Calu3 (cell line): ENCODE results near the gene HEMK1. TPM values are rescaled to one million over a fixed set of nuclear protein-coding genes. Genes with fewer than 3 reads are reported as not detected.

ENCODE experiments used
- BruUV-seq: library from RNA; stranded (reverse); fragments of 400-500 nt; replicated peaks from 2 replicates; lab custom pipeline; 2021; lab: Mats Ljungman, UMichigan
- CTCF ChIA-PET: fragments of 300-600 bp; sonication (Branson Sonifier 250); formaldehyde crosslinking; loops from one replicate; lab custom pipeline; 2022; ENCODE audit warnings: antibody characterized with exemption; lab: Charles Lee
- DNase-seq: peaks from one replicate; pipeline ENCODE4 v3.0.0; 2022
- H3K27ac Mint-ChIP-seq: one replicate; pipeline ENCODE4 v1.8.0; 2022; ENCODE audit warnings: mixed read lengths; ENCODE audit not compliant: unreplicated experiment
- H3K27me3 Mint-ChIP-seq: one replicate; pipeline ENCODE4 v1.8.0; 2022; ENCODE audit warnings: mixed read lengths; ENCODE audit not compliant: unreplicated experiment
- H3K36me3 Mint-ChIP-seq: one replicate; pipeline ENCODE4 v1.8.0; 2022; ENCODE audit warnings: mild to moderate bottlenecking, moderate library complexity, mixed read lengths; ENCODE audit not compliant: insufficient read depth, unreplicated experiment
- H3K4me1 Mint-ChIP-seq: one replicate; pipeline ENCODE4 v1.8.0; 2022; ENCODE audit warnings: mild to moderate bottlenecking, low read depth, mixed read lengths; ENCODE audit not compliant: unreplicated experiment
- H3K4me3 Mint-ChIP-seq: one replicate; pipeline ENCODE4 v1.8.0; 2022; ENCODE audit warnings: mild to moderate bottlenecking, low read depth, moderate library complexity, mixed read lengths; ENCODE audit not compliant: unreplicated experiment
- H3K9me3 Mint-ChIP-seq: one replicate; pipeline ENCODE4 v1.8.0; 2022; ENCODE audit warnings: low read depth, mixed read lengths; ENCODE audit not compliant: unreplicated experiment
- CTCF ChIP-seq: fragments of 200-600 bp; IDR thresholded peaks from one replicate; pipeline ENCODE4 v1.8.0; 2022; ENCODE audit warnings: antibody characterized with exemption; ENCODE audit not compliant: unreplicated experiment
- intact Hi-C: fragments of 100-400 bp; cut with micrococcal nuclease; formaldehyde crosslinking; loops from one replicate; pipeline ENCODE4 v1.10.0; 2022; ENCODE audit not compliant: unreplicated experiment
- total RNA-seq: library from RNA; stranded (reverse); gene quantifications from 2 replicates; pipeline ENCODE4 v1.2.3, GENCODE V29; 2022

The HEMK1 gene
- total RNA-seq, 1 experiment from 2014 or later: 20.0 TPM

GRCh38 chr3:50644561-50644960, 75.2 kb downstream of the HEMK1 start:
- H3K9me3 Mint-ChIP-seq: no peaks in the 10 kb centered on the region
- TF ChIP-seq CTCF: no peak
- H3K4me1 Mint-ChIP-seq: no peaks in the 10 kb centered on the region
- DNase-seq: no peak
- H3K27me3 Mint-ChIP-seq: no peaks in the 10 kb centered on the region
- no TSS peak for BruUV-seq
- CTCF ChIA-PET: interaction anchor here (0.6 kb wide), 1 partner anchor 250 kb away, joined by 5 read pairs; no protein-coding TSS in a partner anchor
- H3K4me3 Mint-ChIP-seq: no peak overlapping the region
- peaks cover 7% of the 10 kb centered on the region for H3K36me3 Mint-ChIP-seq
- H3K27ac Mint-ChIP-seq: no peak overlapping the region
- intact Hi-C loops: no loop called here

- BruUV-seq: no TSS peak
- peaks cover 7% of the 10 kb centered on the region for H3K36me3 Mint-ChIP-seq
- H3K27ac Mint-ChIP-seq: no peak overlapping the region
- intact Hi-C loops: no loop called here
- no peaks in the 10 kb centered on the region for H3K27me3 Mint-ChIP-seq
- H3K4me3 Mint-ChIP-seq: no peak overlapping the region
- no peaks in the 10 kb centered on the region for H3K9me3 Mint-ChIP-seq
- DNase-seq: no peak
- CTCF ChIA-PET: interaction anchor here (0.6 kb wide), 2 partner anchors 17 to 18 kb away, joined by 3 to 4 read pairs; no protein-coding TSS in a partner anchor
- H3K4me1 Mint-ChIP-seq: no peaks in the 10 kb centered on the region
- no peak for TF ChIP-seq CTCF
These were observed 76.1 kb downstream of the HEMK1 start for GRCh38 chr3:50645378-50645777.

Other genes with a start within 250 kb of the HEMK1 start
- 35.7 and 36.9 TPM in 2 replicates for gene HYAL2, start 246.8 kb upstream of the HEMK1 start, total RNA-seq
- gene TUSC2, start 241.3 kb upstream of the HEMK1 start, total RNA-seq: 29.2 and 31.2 TPM in 2 replicates
- gene RASSF1, start 228.7 kb upstream of the HEMK1 start, total RNA-seq: 14.7 and 16.8 TPM in 2 replicates
- gene ZMYND10, start 223.8 kb upstream of the HEMK1 start, total RNA-seq: 0.44 and 0.71 TPM in 2 replicates
- 21.0 and 21.8 TPM in 2 replicates for gene NPRL2, start 218.7 kb upstream of the HEMK1 start, total RNA-seq
- 19.4 and 19.7 TPM in 2 replicates for gene CYB561D2, start 218.7 kb upstream of the HEMK1 start, total RNA-seq
- gene TMEM115, start 210.0 kb upstream of the HEMK1 start, total RNA-seq: 29.3 and 29.4 TPM in 2 replicates
- gene CACNA2D2, start 65.9 kb upstream of the HEMK1 start, total RNA-seq: 0.12 TPM in 1 of 2 replicates, not detected in the other
- gene C3orf18, start 1.8 kb upstream of the HEMK1 start, total RNA-seq: 2.7 and 3.1 TPM in 2 replicates
- 1.4 and 1.6 TPM in 2 replicates for gene CISH, start 42.3 kb downstream of the HEMK1 start, total RNA-seq
- 40.6 and 44.6 TPM in 2 replicates for gene MAPKAPK3, start 47.6 kb downstream of the HEMK1 start, total RNA-seq
- gene DOCK3, start 105.4 kb downstream of the HEMK1 start, total RNA-seq: 0.19 and 0.34 TPM in 2 replicates